HG03139 (cell line): ENCODE results near the gene TGIF2.
"Not testable (repeated sequence)": the region's sequence is repeated elsewhere in the genome, so short reads cannot be mapped to it uniquely, and the experiment has no call there.

Source experiments
- ATAC-seq: cut with Tn5 transposase; IDR thresholded peaks from one replicate; pipeline ENCODE4 v1.9.1; 2021; ENCODE audit not compliant: unreplicated experiment

Gene TGIF2

DNA sequence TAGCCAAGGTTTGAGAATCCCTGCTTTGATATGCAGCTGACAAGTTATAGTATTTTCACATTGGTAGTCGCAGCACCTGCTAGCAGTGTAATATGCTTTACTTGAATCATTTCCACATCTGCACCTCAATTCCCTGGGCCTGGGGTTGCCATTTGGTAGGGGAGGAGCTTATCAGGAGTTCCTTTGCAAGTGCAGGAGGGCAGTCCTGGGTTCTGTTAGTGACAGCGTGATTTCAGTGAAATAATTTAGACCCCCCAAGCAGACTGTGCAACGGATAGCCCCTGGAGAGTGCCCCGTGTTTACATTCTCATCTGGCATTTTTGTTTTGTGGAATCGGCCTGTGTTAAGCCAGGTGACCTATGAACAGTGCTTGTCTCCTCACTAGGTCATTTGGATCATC lies 38.2 kb downstream of the TGIF2 start:
- ATAC-seq, result no peak

- no peak for ATAC-seq
These were observed 40.6 kb downstream of the TGIF2 start for GRCh38 chr20:36613974-36614373.

GRCh38 chr20:36614781-36615557 lies 41.6 kb downstream of the TGIF2 start:
- no peak for ATAC-seq

DNA sequence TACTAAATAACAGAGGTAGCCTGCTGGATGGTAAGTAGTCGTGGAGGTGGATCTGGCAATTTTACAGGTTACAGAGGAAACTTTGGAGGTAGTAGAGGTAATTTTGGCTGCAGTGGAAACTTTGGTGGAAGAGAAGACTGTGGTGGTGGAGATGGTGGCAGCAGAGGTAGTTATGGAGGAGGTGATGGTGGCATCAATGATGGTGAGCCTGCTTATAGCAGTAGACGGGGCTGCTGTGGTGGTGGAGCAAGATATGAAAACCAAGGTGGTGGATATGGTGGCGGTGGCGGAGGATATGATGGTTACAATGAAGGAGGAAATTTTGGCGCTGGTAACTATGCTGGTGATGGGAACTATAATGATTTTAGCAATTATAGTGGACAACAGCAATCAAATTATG lies 47.5 kb downstream of the TGIF2 start:
- no peak for ATAC-seq

DNA sequence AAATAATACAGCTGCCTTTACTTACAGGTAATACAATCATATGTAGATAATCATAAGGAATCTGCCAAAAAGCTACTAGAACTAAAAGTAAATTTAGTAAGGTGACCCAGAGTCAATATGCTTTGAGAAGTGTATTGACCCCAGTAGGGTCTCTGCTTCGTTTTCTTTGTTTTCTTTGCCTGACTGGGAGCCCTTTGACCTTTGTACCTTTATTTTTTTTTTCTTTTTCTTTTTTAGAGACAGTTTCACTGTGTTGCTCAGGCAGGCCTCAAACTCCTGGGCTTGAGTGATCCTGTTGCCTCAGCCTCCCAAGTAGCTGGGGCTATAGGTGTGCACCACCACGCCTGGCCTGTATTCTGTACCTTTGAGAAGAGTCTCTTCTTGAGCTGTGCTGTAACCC lies 50.0 kb downstream of the TGIF2 start:
- ATAC-seq, result no peak

DNA sequence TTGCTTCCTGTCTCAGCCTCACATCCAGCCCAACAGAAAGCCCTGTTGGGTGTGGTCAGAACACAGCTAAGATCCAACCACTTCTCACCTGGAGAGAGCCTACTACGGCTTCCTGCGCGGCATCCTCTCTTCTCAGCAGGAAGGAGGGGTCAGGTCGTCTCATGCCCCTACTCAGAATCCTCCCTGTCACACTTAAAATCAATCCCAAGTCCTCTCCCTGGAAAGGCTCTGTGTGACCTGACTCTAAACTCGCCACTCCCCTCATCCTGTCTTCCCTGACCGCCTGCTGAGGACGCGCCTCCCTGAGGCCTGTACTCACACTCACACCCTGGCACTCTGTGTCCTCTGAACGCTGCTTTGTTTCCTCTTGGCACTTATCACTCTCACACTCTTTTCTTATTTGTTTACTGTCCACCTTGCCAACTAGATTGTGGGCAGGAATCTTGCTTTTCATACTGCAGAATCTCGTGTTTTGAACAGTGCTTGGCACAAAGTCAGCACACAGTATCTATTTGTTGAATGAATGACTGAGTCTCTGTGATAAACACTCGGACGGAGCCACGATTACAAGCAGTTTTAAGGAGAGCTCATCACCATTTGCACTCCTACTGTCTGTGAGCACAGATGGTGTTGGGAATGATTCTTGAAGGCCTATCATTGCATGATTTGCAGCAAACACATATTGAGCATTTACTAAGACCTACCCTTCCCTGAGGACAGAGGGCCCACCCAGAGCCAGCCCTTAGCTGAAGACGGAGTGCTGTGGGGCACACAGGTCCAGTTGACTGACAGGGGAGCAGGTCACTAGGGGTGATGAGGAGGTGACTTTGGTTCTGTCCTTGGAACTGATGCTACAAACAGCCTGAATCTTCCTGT lies 50.9 kb downstream of the TGIF2 start:
- ATAC-seq, result no peak

GRCh38 chr20:36624944-36625324 lies 51.5 kb downstream of the TGIF2 start:
- no peak for ATAC-seq

DNA sequence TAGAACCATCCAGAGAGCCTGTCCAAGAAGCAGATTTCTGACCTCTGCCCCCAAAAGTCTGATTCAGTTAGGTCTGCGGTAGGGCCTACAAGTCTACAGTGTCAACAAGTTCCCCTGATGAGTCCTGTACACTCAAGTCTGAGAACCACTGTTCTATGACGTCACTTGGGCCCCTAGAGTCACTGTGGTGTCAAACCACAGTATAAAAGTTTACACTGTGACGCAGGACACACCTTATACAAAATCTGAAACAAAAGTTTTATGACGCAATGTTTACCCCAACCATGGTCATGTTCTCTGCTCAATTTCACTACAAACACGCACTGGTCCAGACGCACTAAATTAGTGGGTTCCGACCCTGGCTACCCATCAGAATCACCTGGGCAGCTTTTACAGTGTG lies 54.7 kb downstream of the TGIF2 start:
- ATAC-seq, result no peak

- ATAC-seq, result no peak
These were observed 56.6 kb downstream of the TGIF2 start for GRCh38 chr20:36629719-36630681.

DNA sequence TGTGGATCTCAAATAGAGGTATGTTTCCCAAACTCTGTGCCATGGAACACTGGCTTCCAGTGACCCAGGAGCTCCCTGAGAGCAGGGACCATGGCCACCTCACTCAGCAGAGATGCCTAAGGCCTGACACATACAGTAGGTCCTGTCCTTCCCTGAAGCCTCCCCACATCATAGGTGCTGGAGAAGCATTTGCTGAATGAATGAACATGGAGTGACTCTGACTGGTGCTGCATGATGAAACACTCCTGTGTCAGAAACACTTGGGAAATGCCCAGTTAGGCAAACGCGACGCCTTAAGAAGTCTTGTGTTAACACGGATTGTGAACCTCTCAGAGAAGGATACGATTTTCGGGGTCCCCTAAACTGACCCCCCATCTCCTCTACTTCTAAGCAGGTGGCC lies 58.2 kb downstream of the TGIF2 start:
- ATAC-seq, result no peak

DNA sequence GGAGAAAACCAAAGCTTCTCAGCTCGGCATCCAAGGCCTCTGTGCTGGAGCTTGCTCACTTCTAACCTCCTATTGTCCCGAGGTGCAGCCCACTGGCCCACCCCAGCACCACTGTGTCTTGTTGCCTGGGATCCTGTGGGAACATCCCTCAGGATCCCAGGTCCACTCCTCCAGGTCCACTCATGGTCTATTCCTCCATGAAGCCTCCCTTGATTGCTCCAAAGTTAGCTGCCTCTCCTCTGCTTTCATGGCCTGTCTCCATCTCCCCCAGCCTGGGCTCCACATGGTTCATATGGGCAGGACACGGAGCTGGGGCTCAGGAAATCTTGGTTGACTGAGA lies 58.7 kb downstream of the TGIF2 start:
- ATAC-seq, result no peak

DNA sequence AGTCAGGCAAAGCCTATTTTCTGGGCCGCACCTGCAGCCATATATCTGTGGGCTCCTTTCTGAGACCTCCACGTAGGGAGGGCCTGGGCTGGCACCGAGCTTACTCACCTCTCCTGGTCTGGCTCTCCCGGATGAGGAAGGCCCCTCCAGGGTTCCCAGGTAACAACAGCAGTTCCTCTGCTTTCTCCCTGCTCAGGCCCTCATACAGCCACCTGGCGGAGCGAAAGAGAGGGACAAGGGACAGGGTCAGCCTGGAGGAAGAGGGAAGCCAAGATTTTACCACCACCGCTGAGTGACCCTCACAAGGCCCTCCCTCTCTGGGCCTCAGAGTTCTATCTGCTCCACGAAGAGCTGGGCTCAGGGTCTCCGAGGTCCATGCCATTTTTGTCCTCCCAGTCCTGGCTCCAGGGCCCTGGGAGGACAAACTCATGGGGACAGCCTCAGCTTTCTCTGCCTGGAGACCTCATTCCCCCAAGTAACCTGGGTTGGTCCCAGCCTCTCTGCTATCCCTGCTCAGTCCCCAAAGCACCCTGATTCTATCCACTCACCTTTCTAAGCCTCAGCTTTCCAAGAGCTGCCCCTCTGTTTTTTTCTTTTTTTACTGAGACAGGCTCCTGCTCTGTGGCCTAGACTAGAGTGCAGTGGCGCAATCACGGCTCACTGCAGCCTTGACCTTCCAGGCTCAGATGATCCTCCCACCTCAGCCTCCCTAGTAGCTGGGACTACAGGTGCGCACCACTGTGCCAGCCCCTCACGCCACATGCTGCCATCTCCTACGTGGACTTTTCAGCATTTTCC lies 59.3 kb downstream of the TGIF2 start:
- no peak for ATAC-seq

GRCh38 chr20:36633285-36633772 lies 59.9 kb downstream of the TGIF2 start:
- no peak for ATAC-seq

DNA sequence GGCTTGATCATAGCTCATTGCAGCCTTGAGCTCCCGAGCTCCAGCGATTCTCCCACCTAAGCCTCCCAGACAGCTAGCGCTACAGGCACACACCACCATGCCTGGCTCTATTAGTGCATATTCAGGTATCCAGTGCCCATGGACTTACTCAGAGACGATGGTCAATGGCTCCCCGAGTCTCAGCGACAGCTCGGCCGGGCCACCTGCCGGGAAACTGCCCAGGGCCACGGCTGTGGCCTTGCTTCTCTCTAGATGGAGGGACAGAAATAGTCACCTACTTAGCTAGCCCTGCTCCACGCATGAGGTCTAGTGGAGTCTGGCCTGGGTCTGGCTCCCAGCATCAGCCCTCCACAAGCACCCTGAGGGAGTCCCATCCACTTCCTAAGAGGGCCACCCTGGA lies 60.9 kb downstream of the TGIF2 start:
- ATAC-seq, result no peak

GRCh38 chr20:36638876-36639400 lies 65.5 kb downstream of the TGIF2 start:
- not testable (repeated sequence) for ATAC-seq

GRCh38 chr20:36641506-36641843 lies 68.1 kb downstream of the TGIF2 start:
- ATAC-seq, result no peak

DNA sequence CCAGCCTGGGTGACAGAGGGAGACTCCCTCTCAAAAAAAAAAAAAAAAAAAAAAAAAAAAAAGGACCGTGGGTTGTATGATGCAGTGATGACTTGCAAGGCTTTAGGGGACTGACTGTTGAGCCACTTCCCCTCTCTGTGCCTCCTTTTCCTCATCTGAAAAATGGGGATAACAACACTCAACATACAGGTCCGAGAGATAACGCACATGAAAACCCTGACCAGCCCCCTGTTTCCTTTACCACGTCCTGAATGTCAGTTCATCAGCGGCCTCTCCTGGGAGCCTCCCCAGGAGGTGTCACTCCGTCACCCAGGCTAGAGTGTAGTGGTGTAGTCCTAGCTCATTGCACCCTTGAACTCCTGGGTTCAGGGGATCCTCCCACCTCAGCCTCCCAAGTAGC lies 68.7 kb downstream of the TGIF2 start:
- no peak for ATAC-seq
